Kidney (tissue), 14 donors: ENCODE measurements around the gene CCDC181. TPM values are rescaled to one million over a fixed set of nuclear protein-coding genes. Genes with fewer than 3 reads are reported as not detected.

Experiments
- DNase-seq, 5 donors: peaks; one replicate each; pipeline ENCODE4 v3.0.0-alpha.2; 2013 to 2020
- FAIRE-seq: peaks from 2 replicates; lab custom pipeline; 2012; peaks lifted over from hg19 to GRCh38; lab: Jason Lieb, UNC
- H3K27ac ChIP-seq, 2 donors: one replicate each; pipeline ENCODE4 v1.7.0; 2013; ENCODE audit warnings: low read depth in 2 of 2, low read length in 2 of 2, inconsistent platforms in 1 of 2
- H3K27me3 ChIP-seq: one replicate; pipeline ENCODE4 v1.7.1; 2013; ENCODE audit warnings: low read length, inconsistent platforms; ENCODE audit not compliant: control insufficient read depth, insufficient read depth
- H3K36me3 ChIP-seq, 3 donors: one replicate each; pipeline versions ENCODE4 v1.7.0 to v1.7.1; 2013; ENCODE audit warnings: low read length in 3 of 3, control low read depth in 1 of 3, inconsistent platforms in 1 of 3; ENCODE audit not compliant: insufficient read depth in 3 of 3, control insufficient read depth in 2 of 3
- H3K4me1 ChIP-seq, 3 donors: one replicate each; pipeline versions ENCODE4 v1.7.0 to v1.7.1; 2013; ENCODE audit warnings: low read length in 3 of 3, inconsistent platforms in 1 of 3, low read depth in 1 of 3; ENCODE audit not compliant: control insufficient read depth in 2 of 3, insufficient read depth in 2 of 3
- H3K4me3 ChIP-seq, 3 donors: one replicate each; pipeline versions ENCODE4 v1.7.0 to v1.8.1; 2013; ENCODE audit warnings: low read length in 3 of 3, control low read depth in 1 of 3, inconsistent platforms in 1 of 3
- H3K9ac ChIP-seq, 3 donors: one replicate each; pipeline versions ENCODE4 v1.7.0 to v1.7.1; 2013; ENCODE audit warnings: low read length in 3 of 3, control low read depth in 1 of 3, inconsistent platforms in 1 of 3
- H3K9me3 ChIP-seq, 3 donors: one replicate each; pipeline versions ENCODE4 v1.7.0 to v1.7.1; 2013; ENCODE audit warnings: low read length in 3 of 3, control low read depth in 1 of 3, inconsistent platforms in 1 of 3; ENCODE audit not compliant: control insufficient read depth in 2 of 3, insufficient read depth in 1 of 3
- CTCF ChIP-seq: IDR thresholded peaks from 3 replicates; pipeline ENCODE4 v1.5.1; 2012; ENCODE audit warnings: mild to moderate bottlenecking, moderate library complexity, borderline replicate concordance; ENCODE audit not compliant: insufficient read depth; ENCODE audit errors: extremely low read depth
- intact Hi-C: fragments of 100-400 bp; cut with DNase I; formaldehyde crosslinking; loops from one replicate; pipeline ENCODE4 v1.11.1; 2022
- polyA plus RNA-seq: library from polyadenylated mRNA; stranded (reverse); fragments of 350-450 nt; fragmentation: Illumina TruSeq; extraction: RNeasy Lipid Tissue Mini Kit (QIAGEN cat#74804); gene quantifications from one replicate; pipeline ENCODE4 v1.2.3, GENCODE V29; 2014; ENCODE audit warnings: low read depth, low replicate concordance; ENCODE audit not compliant: insufficient read depth
- total RNA-seq: library from RNA; stranded (reverse); fragmentation: NEBNext Ultra II Directional; extraction: Animal tissue kit (Norgen Biotek cat#: 25700); gene quantifications from one replicate; pipeline ENCODE4 v1.2.1, GENCODE V29; 2021
- donor health status: control.
- donor health status: control.
- donor health status: control.
- donor health status: control.
- donor health status: control.
- donor health status: DM: yes; HTN: yes; CAD: no.
- donor health status: Normal renal cell carcinoma (clear cell type).

Gene CCDC181
- total and polyA plus RNA-seq, 2 donors from 2014 or later = 4.8 to 8.2 TPM

GRCh38 chr1:169473347-169473746 lies 46.1 kb upstream of the CCDC181 start:
- no peak overlapping the region for H3K9ac ChIP-seq
- FAIRE-seq (no peak), DNase-seq (no peak)
- no peaks in the 10 kb centered on the region for H3K9me3 ChIP-seq
- no peak overlapping the region for H3K4me3 ChIP-seq
- intact Hi-C loops = no loop called here
- H3K27me3 ChIP-seq = no peaks in the 10 kb centered on the region
- TF ChIP-seq CTCF = no peak
- H3K27ac ChIP-seq = no peak overlapping the region
- H3K36me3 ChIP-seq = peaks cover 0 to 9% (median 4%) of the 10 kb centered on the region in 3 donors
- H3K4me1 ChIP-seq = no peaks in the 10 kb centered on the region

GRCh38 chr1:169472738-169473137 lies 45.5 kb upstream of the CCDC181 start:
- intact Hi-C loops = no loop called here
- no peak for TF ChIP-seq CTCF
- no peak for FAIRE-seq

GRCh38 chr1:169468982-169469381 lies 41.7 kb upstream of the CCDC181 start:
- Histone ChIP-seq H3K27me3 (no peaks in the 10 kb centered on the region), H3K4me1 (no peaks in the 10 kb centered on the region), H3K9ac (no peak overlapping the region), H3K36me3 (peaks cover 0 to 11% (median 2%) of the 10 kb centered on the region in 3 donors), H3K4me3 (no peak overlapping the region), H3K9me3 (no peaks in the 10 kb centered on the region), H3K27ac (no peak overlapping the region)
- DNase-seq (no peak), FAIRE-seq (no peak)
- TF ChIP-seq CTCF = no peak
- intact Hi-C loops = loop anchor here (10.0 kb wide), 1 partner anchor 76 kb away; no protein-coding TSS in a partner anchor

More at GRCh38 chr1:169472738-169473137, 45.5 kb upstream of the CCDC181 start:
- Histone ChIP-seq H3K27me3 (no peaks in the 10 kb centered on the region), H3K9ac (no peak overlapping the region), H3K4me1 (no peaks in the 10 kb centered on the region), H3K27ac (no peak overlapping the region), H3K36me3 (peaks cover 0 to 11% (median 4%) of the 10 kb centered on the region in 3 donors), H3K4me3 (no peak overlapping the region), H3K9me3 (no peaks in the 10 kb centered on the region)
- no peak for DNase-seq
